AG04450 (cell line): ENCODE data around the gene GAREM1. TPM values are rescaled to one million over a fixed set of nuclear protein-coding genes. Genes with fewer than 3 reads are reported as not detected.

Experiments used
- CTCF ChIA-PET: fragments of 300-600, 350-600 bp; formaldehyde crosslinking; extraction: SDS; loops from one replicate; lab custom pipeline; 2022; ENCODE audit warnings: antibody characterized with exemption, inconsistent platforms; lab: Charles Lee
- POLR2A ChIA-PET: fragments of 350-600 bp; formaldehyde crosslinking; extraction: SDS; loops from one replicate; lab custom pipeline; 2021; ENCODE audit warnings: antibody characterized with exemption, inconsistent platforms; lab: Yijun Ruan, JAX
- DNase-seq: peaks from one replicate; pipeline ENCODE4 v3.0.0-alpha.2; 2011; ENCODE audit warnings: low read depth, low spot score
- H3K27ac ChIP-seq: one replicate; pipeline ENCODE4 v1.5.1; 2012; ENCODE audit warnings: low read depth, low read length, control low read depth
- H3K27me3 ChIP-seq: one replicate; pipeline ENCODE4 v1.6.0; 2012; ENCODE audit warnings: low read length; ENCODE audit not compliant: control insufficient read depth, insufficient read depth
- H3K4me3 ChIP-seq: 2 replicates; pipeline ENCODE4 v1.5.1; 2011; ENCODE audit warnings: mild to moderate bottlenecking, low read depth, low read length, control low read depth
- H3K9me3 ChIP-seq: 2 replicates; pipeline ENCODE4 v1.5.1; 2012; ENCODE audit warnings: low read length; ENCODE audit not compliant: control insufficient read depth, insufficient read depth
- polyA plus RNA-seq: library from polyadenylated mRNA; depleted of rRNA; stranded (reverse); fragments of >200 nt; gene quantifications from 2 replicates; pipeline ENCODE4 v1.2.3, GENCODE V29; 2011
- TF ChIP-seq, protein P1 (sequence below): IDR thresholded peaks from 2 replicates; pipeline ENCODE4 v1.5.1; 2011; ENCODE audit warnings: low read depth, low read length, control low read depth, inconsistent platforms

The GAREM1 gene
- polyA plus RNA-seq, 1 experiment: 3.4 TPM

DNA sequence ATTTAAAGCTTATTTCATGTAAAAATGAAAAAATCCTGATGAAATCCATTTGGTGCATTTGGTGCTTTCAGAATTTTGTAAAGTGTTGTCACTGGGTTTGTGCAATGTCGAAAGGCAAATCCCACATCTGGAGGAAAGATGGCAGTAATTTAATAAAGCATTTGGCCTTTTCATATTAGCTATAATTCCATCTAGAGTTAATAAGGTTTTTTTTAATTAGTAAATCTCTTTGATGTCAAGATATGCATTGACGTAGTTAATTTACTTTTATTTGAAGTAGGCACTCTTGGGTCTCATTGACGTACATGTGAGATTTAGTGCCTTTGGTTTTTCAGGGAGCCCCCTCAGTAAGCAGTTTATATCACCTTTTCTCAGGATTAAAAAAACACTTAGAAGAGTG, 12.3 kb upstream of the GAREM1 start:
- Histone ChIP-seq H3K9me3 (no peaks in the 10 kb centered on the region), H3K27ac (no peak overlapping the region), H3K27me3 (no peaks in the 10 kb centered on the region), H3K4me3 (no peak overlapping the region)
- ChIA-PET CTCF (interaction anchor here (3.2 kb wide), 1 partner anchor 12 kb away, joined by 13 read pairs; the partner anchor contains the start of gene GAREM1), POLR2A (no interaction called here)
- DNase-seq: no peak
- TF ChIP-seq, protein P1, sequence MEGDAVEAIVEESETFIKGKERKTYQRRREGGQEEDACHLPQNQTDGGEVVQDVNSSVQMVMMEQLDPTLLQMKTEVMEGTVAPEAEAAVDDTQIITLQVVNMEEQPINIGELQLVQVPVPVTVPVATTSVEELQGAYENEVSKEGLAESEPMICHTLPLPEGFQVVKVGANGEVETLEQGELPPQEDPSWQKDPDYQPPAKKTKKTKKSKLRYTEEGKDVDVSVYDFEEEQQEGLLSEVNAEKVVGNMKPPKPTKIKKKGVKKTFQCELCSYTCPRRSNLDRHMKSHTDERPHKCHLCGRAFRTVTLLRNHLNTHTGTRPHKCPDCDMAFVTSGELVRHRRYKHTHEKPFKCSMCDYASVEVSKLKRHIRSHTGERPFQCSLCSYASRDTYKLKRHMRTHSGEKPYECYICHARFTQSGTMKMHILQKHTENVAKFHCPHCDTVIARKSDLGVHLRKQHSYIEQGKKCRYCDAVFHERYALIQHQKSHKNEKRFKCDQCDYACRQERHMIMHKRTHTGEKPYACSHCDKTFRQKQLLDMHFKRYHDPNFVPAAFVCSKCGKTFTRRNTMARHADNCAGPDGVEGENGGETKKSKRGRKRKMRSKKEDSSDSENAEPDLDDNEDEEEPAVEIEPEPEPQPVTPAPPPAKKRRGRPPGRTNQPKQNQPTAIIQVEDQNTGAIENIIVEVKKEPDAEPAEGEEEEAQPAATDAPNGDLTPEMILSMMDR: no peak

DNA sequence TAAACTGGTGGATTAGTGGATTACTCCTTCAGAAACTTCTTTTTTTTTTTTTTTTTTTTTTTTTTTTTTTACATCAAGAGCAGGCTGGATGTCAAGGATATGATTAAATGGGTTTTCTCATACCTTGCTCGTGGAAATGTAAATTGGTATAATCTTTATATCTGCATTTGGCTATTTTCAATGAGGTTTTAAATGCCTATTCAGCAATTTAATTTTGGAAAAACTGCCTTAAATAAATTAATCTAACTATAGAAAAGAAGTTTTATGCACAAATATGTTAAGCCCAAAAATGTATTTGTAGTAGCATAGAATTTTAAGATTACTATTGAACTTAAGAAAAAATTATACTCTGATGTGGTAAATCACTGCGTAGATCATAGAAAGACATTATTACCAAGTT, 11.4 kb upstream of the GAREM1 start:
- H3K9me3 ChIP-seq: no peaks in the 10 kb centered on the region
- no peak overlapping the region for H3K4me3 ChIP-seq
- ChIA-PET POLR2A (no interaction called here), CTCF (interaction anchor here (3.2 kb wide), 1 partner anchor 11 kb away, joined by 13 read pairs; the partner anchor contains the start of gene GAREM1)
- TF ChIP-seq, protein P1: no peak
- no peak overlapping the region for H3K27ac ChIP-seq
- H3K27me3 ChIP-seq: no peaks in the 10 kb centered on the region
- DNase-seq: no peak

DNA sequence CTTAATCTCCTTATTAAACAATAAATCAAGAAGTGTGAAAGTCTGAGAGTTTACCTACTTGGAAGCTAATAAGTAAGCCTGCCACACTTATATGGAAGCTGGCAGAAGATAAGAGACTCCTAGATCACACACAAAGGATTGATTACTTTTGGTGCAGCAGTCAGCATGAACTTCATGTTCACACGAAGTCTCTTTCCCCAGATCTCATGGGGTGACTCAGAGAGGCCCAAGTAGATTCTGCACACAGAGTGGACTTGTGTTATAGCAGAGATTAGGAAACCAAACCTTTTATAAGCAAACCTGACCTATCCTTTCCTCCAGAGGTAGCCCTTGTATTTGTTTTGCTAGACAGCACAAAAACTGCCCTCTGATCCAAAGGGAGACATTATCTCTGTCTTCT, 9.9 kb upstream of the GAREM1 start:
- TF ChIP-seq, protein P1: no peak
- no peaks in the 10 kb centered on the region for H3K9me3 ChIP-seq
- H3K4me3 ChIP-seq: no peak overlapping the region
- DNase-seq: no peak
- POLR2A ChIA-PET: no interaction called here
- CTCF ChIA-PET: interaction anchor here (1.3 to 3.2 kb wide), 3 partner anchors 9 to 208 kb away, joined by 4 to 13 read pairs (median 5); partner anchors contain the start of gene GAREM1
- H3K27ac ChIP-seq: no peak overlapping the region
- H3K27me3 ChIP-seq: no peaks in the 10 kb centered on the region

DNA sequence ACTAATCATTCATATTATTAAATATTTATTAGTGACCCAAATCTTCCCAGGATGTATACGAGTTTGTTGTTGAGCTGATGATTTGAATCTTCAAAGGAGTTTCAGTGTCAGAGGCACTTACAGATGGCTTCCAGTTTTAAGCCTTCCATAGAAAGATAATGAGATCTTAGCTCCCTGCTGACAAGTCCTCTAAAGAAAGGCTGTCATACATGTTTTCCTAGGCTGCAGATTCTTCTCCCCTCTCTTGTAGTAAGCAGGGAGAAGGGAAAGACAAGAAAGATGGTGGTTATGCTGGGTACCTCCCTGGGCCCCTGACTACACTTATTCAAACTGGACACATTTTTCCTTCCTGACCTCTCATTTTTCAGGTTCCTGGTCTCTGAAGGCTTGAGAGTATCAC, 8.1 kb upstream of the GAREM1 start:
- DNase-seq: no peak
- H3K4me3 ChIP-seq: no peak overlapping the region
- no peak overlapping the region for H3K27ac ChIP-seq
- ChIA-PET POLR2A (no interaction called here), CTCF (interaction anchor here (0.5 to 2.8 kb wide), 3 partner anchors 98 to 209 kb away, joined by 3 to 12 read pairs (median 3); no protein-coding TSS in a partner anchor)
- TF ChIP-seq, protein P1: no peak
- H3K27me3 ChIP-seq: peaks cover 4% of the 10 kb centered on the region
- H3K9me3 ChIP-seq: no peaks in the 10 kb centered on the region

DNA sequence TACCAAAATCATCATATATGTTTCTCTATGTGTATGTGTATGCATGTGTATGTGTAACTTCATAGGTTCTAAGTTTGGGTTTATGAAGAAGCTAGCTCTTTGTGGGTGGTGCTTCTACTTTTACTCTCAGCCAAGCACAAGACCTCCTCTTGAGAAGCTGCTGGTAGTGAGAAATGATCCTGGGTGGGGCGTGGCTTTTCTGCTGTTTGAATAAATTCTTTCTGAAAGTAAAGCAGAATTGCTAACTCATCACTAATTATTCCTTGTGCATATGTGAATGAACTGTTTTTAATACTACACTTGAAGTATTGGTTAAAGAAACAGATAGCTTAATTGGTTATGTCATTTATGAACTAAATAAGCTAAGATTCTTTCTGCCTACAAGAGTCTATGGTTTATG, 7.6 kb upstream of the GAREM1 start:
- POLR2A ChIA-PET: no interaction called here
- Histone ChIP-seq H3K27ac (no peak overlapping the region), H3K4me3 (no peak overlapping the region), H3K27me3 (peaks cover 4% of the 10 kb centered on the region), H3K9me3 (no peaks in the 10 kb centered on the region)
- DNase-seq: no peak
- CTCF ChIA-PET: interaction anchor here (0.5 to 2.8 kb wide), 4 partner anchors 98 to 209 kb away, joined by 3 to 12 read pairs (median 4); no protein-coding TSS in a partner anchor
- TF ChIP-seq, protein P1: no peak
